22Rv1 (cell line): ENCODE measurements around the gene ARHGAP42.

Experiments used
- H3K27ac ChIP-seq: fragments of 450-650 bp; 2 replicates; pipeline ENCODE4 v1.5.1; 2017
- ZFX ChIP-seq: fragments of 450-650 bp; IDR thresholded peaks from 2 replicates; pipeline ENCODE4 v1.6.1; 2017; ENCODE audit warnings: antibody characterized with exemption, borderline replicate concordance
- TF ChIP-seq, protein P1 (sequence below): fragments of 450-650 bp; IDR thresholded peaks from 2 replicates; pipeline ENCODE4 v1.5.1; 2017; ENCODE audit warnings: mild to moderate bottlenecking

ARHGAP42 gene

DNA sequence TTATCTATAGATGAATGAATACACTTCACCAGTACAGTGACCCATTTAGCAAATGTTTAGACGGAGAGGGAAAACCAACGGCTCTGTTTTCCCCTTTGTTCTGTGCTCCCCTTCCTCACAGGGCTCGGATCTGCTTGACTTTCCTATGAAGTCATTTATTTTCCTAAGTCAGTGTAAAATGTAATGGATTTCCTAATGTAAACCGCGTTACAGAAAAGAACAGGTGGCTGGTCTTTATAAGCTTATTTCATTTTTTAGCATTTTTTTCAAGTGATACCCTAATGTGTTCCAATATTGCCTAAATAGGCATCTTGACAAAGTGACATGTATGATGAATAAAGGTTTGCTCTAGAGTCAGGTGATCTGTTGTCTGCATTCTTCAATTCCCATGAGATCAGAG lies 235.0 kb downstream of the ARHGAP42 start:
- no peak overlapping the region for H3K27ac ChIP-seq
- TF ChIP-seq ZFX: no peak
- TF ChIP-seq, protein P1, sequence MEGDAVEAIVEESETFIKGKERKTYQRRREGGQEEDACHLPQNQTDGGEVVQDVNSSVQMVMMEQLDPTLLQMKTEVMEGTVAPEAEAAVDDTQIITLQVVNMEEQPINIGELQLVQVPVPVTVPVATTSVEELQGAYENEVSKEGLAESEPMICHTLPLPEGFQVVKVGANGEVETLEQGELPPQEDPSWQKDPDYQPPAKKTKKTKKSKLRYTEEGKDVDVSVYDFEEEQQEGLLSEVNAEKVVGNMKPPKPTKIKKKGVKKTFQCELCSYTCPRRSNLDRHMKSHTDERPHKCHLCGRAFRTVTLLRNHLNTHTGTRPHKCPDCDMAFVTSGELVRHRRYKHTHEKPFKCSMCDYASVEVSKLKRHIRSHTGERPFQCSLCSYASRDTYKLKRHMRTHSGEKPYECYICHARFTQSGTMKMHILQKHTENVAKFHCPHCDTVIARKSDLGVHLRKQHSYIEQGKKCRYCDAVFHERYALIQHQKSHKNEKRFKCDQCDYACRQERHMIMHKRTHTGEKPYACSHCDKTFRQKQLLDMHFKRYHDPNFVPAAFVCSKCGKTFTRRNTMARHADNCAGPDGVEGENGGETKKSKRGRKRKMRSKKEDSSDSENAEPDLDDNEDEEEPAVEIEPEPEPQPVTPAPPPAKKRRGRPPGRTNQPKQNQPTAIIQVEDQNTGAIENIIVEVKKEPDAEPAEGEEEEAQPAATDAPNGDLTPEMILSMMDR: no peak

- H3K27ac ChIP-seq: no peak overlapping the region
- no peak for TF ChIP-seq ZFX
- TF ChIP-seq, protein P1: no peak
Observed at GRCh38 chr11:100923555-100923954, 236.5 kb downstream of the ARHGAP42 start.

DNA sequence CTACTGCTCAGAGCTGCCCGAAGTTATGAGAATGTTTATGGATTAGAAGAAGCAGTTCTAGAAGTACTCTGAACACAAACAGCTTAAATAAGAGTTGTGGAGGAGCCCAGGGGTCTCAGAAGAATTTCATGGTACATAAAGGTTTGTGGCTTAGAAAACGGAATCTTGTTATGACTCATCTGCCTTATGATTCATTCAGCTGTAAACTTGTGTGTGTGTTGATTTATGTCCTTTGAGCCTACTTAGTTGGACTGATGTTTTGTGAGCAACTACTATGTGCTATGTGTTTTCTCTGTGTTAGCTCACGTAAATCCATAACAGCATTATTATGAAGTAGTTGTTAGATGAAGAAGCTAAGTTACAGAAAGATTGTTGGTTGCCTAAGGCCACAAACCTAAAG lies 238.8 kb downstream of the ARHGAP42 start:
- H3K27ac ChIP-seq: no peak overlapping the region
- TF ChIP-seq ZFX: no peak
- TF ChIP-seq, protein P1: no peak

DNA sequence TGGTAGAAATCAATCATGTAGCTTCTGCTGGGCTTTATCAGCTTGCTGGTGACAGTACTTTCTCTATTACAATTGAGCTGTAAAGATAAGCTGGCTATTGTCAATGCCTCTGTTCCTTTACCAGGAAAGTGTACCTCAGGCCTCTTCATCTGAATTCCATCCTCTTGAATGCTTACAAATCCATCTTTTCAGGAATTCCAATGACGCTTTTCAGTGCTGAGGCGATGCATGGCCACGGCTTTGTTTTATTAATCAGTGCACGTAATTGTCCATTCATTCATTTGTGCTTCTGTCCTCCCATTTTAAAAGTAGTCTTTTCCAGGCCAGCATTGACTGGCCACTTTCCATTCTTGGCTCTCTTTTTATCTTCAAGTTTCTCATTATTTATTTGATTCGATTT lies 240.5 kb downstream of the ARHGAP42 start:
- TF ChIP-seq ZFX: no peak
- TF ChIP-seq, protein P1: no peak
- no peak overlapping the region for H3K27ac ChIP-seq

DNA sequence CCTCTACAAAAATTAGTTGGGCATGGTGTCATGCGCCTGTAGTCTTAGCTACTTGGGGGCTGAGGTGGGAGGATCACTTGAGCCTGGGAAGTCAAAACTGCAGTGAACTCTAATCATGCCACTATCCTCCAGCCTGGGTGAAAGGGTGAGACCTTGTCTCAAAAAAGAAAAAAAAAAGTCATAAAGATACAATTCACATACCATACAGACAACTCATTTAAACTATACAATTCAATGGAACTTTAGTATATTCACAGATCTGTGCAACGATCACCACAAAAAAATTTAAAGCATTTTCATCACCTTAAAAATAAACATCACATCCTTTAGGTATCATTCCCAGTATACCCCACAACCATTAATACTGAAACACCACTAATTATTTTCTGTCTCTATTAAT lies 241.3 kb downstream of the ARHGAP42 start:
- TF ChIP-seq, protein P1: no peak
- no peak for TF ChIP-seq ZFX
- no peak overlapping the region for H3K27ac ChIP-seq

- TF ChIP-seq ZFX: no peak
- TF ChIP-seq, protein P1: no peak
- H3K27ac ChIP-seq: no peak overlapping the region
Observed at GRCh38 chr11:100929377-100929776, 242.3 kb downstream of the ARHGAP42 start.

DNA sequence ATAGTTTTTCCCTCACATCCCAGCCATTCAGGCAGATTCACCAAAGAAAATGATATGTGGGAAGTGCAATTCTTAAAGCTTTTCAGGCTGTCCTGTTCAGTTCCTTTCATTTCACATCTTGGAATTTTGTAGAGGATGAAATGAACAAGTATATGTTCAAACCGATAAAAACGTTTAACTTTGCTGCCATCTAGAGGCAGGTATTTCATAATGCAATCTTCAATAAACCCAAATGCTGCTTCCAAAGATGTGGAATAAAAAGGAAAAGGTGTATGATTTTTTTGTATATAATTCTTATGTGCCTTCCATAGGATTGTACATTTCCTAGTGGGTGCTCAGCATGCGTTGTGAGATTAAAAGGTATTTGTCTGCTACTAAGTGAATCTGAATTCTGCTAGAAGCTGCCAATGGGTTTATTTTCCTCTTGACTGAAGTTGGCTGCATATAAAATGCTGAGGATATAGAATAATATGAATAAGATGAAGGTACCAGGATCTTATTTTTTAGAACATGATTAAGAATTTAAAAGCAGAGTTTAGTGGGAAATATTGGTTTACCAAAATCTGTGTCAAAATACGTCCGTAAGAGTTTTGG lies 243.2 kb downstream of the ARHGAP42 start:
- H3K27ac ChIP-seq: no peak overlapping the region
- TF ChIP-seq, protein P1: peak; percentile 69
- TF ChIP-seq ZFX: no peak
